ENCODE data around the gene CCDC57.

CCDC57 gene

GRCh38 chr17:82065638-82066303 is 146.9 kb downstream of the CCDC57 start, which contains the start of gene DUS1L:
DUS1L (minus strand) TSS chr17:82065804; CDS start chr17:82065059, 745 bp downstream.
- peaks cover 8 to 23% of the 10 kb centered on the region in 2 donors for H3K36me3 ChIP-seq (ENCODE audit: control insufficient read depth in 1 of 2, insufficient read depth in 2 of 2, low read length in 2 of 2)
- H3K27me3 ChIP-seq (ENCODE audit: control insufficient read depth in 1 of 2, insufficient read depth in 2 of 2, low read length in 2 of 2) = no peaks in the 10 kb centered on the region
- H3K4me3 ChIP-seq (ENCODE audit: low read depth in 1 of 2, low read length in 2 of 2) = peak within 1 kb of the TSS; percentile 81 to 85
- peak within 1 kb of the TSS; percentile 79 to 87 for H3K9ac ChIP-seq (ENCODE audit: low read depth in 1 of 2, low read length in 2 of 2)
- no peaks in the 10 kb centered on the region for H3K9me3 ChIP-seq (ENCODE audit: control insufficient read depth in 1 of 2, low read length in 2 of 2)
- peaks cover 15 to 16% of the 10 kb centered on the region in 2 donors for H3K4me1 ChIP-seq (ENCODE audit: control insufficient read depth in 1 of 2, insufficient read depth in 2 of 2, low read length in 2 of 2)
- peak within 1 kb of the TSS; percentile 50 for H3K27ac ChIP-seq (ENCODE audit: low read depth, low read length)

- H3K9ac ChIP-seq (ENCODE audit: low read depth in 1 of 2, low read length in 2 of 2) = peak overlapping the region; percentile 69 to 79
- H3K4me3 ChIP-seq (ENCODE audit: low read depth in 1 of 2, low read length in 2 of 2) = peak overlapping the region; percentile 81 to 85
- H3K27ac ChIP-seq (ENCODE audit: low read depth, low read length) = no peak overlapping the region
Measured at GRCh38 chr17:82065193-82065637, 147.4 kb downstream of the CCDC57 start.

GRCh38 chr17:82064433-82065192 is 148.0 kb downstream of the CCDC57 start:
- Histone ChIP-seq H3K27me3 (ENCODE audit: control insufficient read depth in 1 of 2, insufficient read depth in 2 of 2, low read length in 2 of 2) (no peaks in the 10 kb centered on the region), H3K36me3 (ENCODE audit: control insufficient read depth in 1 of 2, insufficient read depth in 2 of 2, low read length in 2 of 2) (peaks cover 12 to 35% of the 10 kb centered on the region in 2 donors), H3K9me3 (ENCODE audit: control insufficient read depth in 1 of 2, low read length in 2 of 2) (no peaks in the 10 kb centered on the region), H3K27ac (ENCODE audit: low read depth, low read length) (no peak overlapping the region), H3K4me3 (ENCODE audit: low read depth in 1 of 2, low read length in 2 of 2) (peak overlapping the region; percentile 81 to 85), H3K9ac (ENCODE audit: low read depth in 1 of 2, low read length in 2 of 2) (peak overlapping the region; percentile 69 to 79), H3K4me1 (ENCODE audit: control insufficient read depth in 1 of 2, insufficient read depth in 2 of 2, low read length in 2 of 2) (peaks cover 15 to 16% of the 10 kb centered on the region in 2 donors)

More at GRCh38 chr17:82065193-82065637, 147.4 kb downstream of the CCDC57 start:
- Histone ChIP-seq H3K9me3 (ENCODE audit: control insufficient read depth in 1 of 2, low read length in 2 of 2) (no peaks in the 10 kb centered on the region), H3K27me3 (ENCODE audit: control insufficient read depth in 1 of 2, insufficient read depth in 2 of 2, low read length in 2 of 2) (no peaks in the 10 kb centered on the region), H3K36me3 (ENCODE audit: control insufficient read depth in 1 of 2, insufficient read depth in 2 of 2, low read length in 2 of 2) (peaks cover 10 to 29% of the 10 kb centered on the region in 2 donors), H3K4me1 (ENCODE audit: control insufficient read depth in 1 of 2, insufficient read depth in 2 of 2, low read length in 2 of 2) (peaks cover 15 to 16% of the 10 kb centered on the region in 2 donors)

GRCh38 chr17:82063424-82064415 is 148.9 kb downstream of the CCDC57 start:
- H3K4me3 ChIP-seq (ENCODE audit: low read depth in 1 of 2, low read length in 2 of 2) = peak overlapping the region in 1 of 2 donors; percentile 85
- H3K9ac ChIP-seq (ENCODE audit: low read depth in 1 of 2, low read length in 2 of 2) = peak overlapping the region in 1 of 2 donors; percentile 69

GRCh38 chr17:82062984-82063368 is 149.7 kb downstream of the CCDC57 start:
- Histone ChIP-seq H3K27ac (ENCODE audit: low read depth, low read length) (no peak overlapping the region), H3K9me3 (ENCODE audit: control insufficient read depth in 1 of 2, low read length in 2 of 2) (no peaks in the 10 kb centered on the region), H3K4me3 (ENCODE audit: low read depth in 1 of 2, low read length in 2 of 2) (no peak overlapping the region), H3K27me3 (ENCODE audit: control insufficient read depth in 1 of 2, insufficient read depth in 2 of 2, low read length in 2 of 2) (no peaks in the 10 kb centered on the region), H3K4me1 (ENCODE audit: control insufficient read depth in 1 of 2, insufficient read depth in 2 of 2, low read length in 2 of 2) (peaks cover 15 to 16% of the 10 kb centered on the region in 2 donors), H3K9ac (ENCODE audit: low read depth in 1 of 2, low read length in 2 of 2) (no peak overlapping the region), H3K36me3 (ENCODE audit: control insufficient read depth in 1 of 2, insufficient read depth in 2 of 2, low read length in 2 of 2) (peaks cover 15 to 49% of the 10 kb centered on the region in 2 donors)

More at GRCh38 chr17:82063424-82064415, 148.9 kb downstream of the CCDC57 start:
- Histone ChIP-seq H3K4me1 (ENCODE audit: control insufficient read depth in 1 of 2, insufficient read depth in 2 of 2, low read length in 2 of 2) (peaks cover 15 to 16% of the 10 kb centered on the region in 2 donors), H3K36me3 (ENCODE audit: control insufficient read depth in 1 of 2, insufficient read depth in 2 of 2, low read length in 2 of 2) (peaks cover 12 to 42% of the 10 kb centered on the region in 2 donors), H3K9me3 (ENCODE audit: control insufficient read depth in 1 of 2, low read length in 2 of 2) (no peaks in the 10 kb centered on the region), H3K27me3 (ENCODE audit: control insufficient read depth in 1 of 2, insufficient read depth in 2 of 2, low read length in 2 of 2) (no peaks in the 10 kb centered on the region), H3K27ac (ENCODE audit: low read depth, low read length) (no peak overlapping the region)

GRCh38 chr17:82062076-82062983 is 150.3 kb downstream of the CCDC57 start:
- H3K27me3 ChIP-seq (ENCODE audit: control insufficient read depth in 1 of 2, insufficient read depth in 2 of 2, low read length in 2 of 2) = no peaks in the 10 kb centered on the region
- no peak overlapping the region for H3K4me3 ChIP-seq (ENCODE audit: low read depth in 1 of 2, low read length in 2 of 2)
- peaks cover 15 to 56% of the 10 kb centered on the region in 2 donors for H3K36me3 ChIP-seq (ENCODE audit: control insufficient read depth in 1 of 2, insufficient read depth in 2 of 2, low read length in 2 of 2)
- no peak overlapping the region for H3K27ac ChIP-seq (ENCODE audit: low read depth, low read length)
- H3K9me3 ChIP-seq (ENCODE audit: control insufficient read depth in 1 of 2, low read length in 2 of 2) = no peaks in the 10 kb centered on the region
- H3K4me1 ChIP-seq (ENCODE audit: control insufficient read depth in 1 of 2, insufficient read depth in 2 of 2, low read length in 2 of 2) = peaks cover 15 to 16% of the 10 kb centered on the region in 2 donors
- no peak overlapping the region for H3K9ac ChIP-seq (ENCODE audit: low read depth in 1 of 2, low read length in 2 of 2)

- H3K4me3 ChIP-seq (ENCODE audit: low read depth in 1 of 2, low read length in 2 of 2) = no peak overlapping the region
- H3K9ac ChIP-seq (ENCODE audit: low read depth in 1 of 2, low read length in 2 of 2) = no peak overlapping the region
- peaks cover 13 to 16% of the 10 kb centered on the region in 2 donors for H3K4me1 ChIP-seq (ENCODE audit: control insufficient read depth in 1 of 2, insufficient read depth in 2 of 2, low read length in 2 of 2)
- H3K9me3 ChIP-seq (ENCODE audit: control insufficient read depth in 1 of 2, low read length in 2 of 2) = no peaks in the 10 kb centered on the region
- no peaks in the 10 kb centered on the region for H3K27me3 ChIP-seq (ENCODE audit: control insufficient read depth in 1 of 2, insufficient read depth in 2 of 2, low read length in 2 of 2)
- H3K27ac ChIP-seq (ENCODE audit: low read depth, low read length) = no peak overlapping the region
- H3K36me3 ChIP-seq (ENCODE audit: control insufficient read depth in 1 of 2, insufficient read depth in 2 of 2, low read length in 2 of 2) = peaks cover 15 to 66% of the 10 kb centered on the region in 2 donors
Measured at GRCh38 chr17:82061047-82061925, 151.4 kb downstream of the CCDC57 start.

GRCh38 chr17:82060614-82061013 is 152.0 kb downstream of the CCDC57 start:
- Histone ChIP-seq H3K9me3 (ENCODE audit: control insufficient read depth in 1 of 2, low read length in 2 of 2) (no peaks in the 10 kb centered on the region), H3K4me1 (ENCODE audit: control insufficient read depth in 1 of 2, insufficient read depth in 2 of 2, low read length in 2 of 2) (peaks cover 9 to 16% of the 10 kb centered on the region in 2 donors), H3K27me3 (ENCODE audit: control insufficient read depth in 1 of 2, insufficient read depth in 2 of 2, low read length in 2 of 2) (no peaks in the 10 kb centered on the region), H3K36me3 (ENCODE audit: control insufficient read depth in 1 of 2, insufficient read depth in 2 of 2, low read length in 2 of 2) (peaks cover 15 to 73% of the 10 kb centered on the region in 2 donors), H3K27ac (ENCODE audit: low read depth, low read length) (no peak overlapping the region), H3K4me3 (ENCODE audit: low read depth in 1 of 2, low read length in 2 of 2) (no peak overlapping the region), H3K9ac (ENCODE audit: low read depth in 1 of 2, low read length in 2 of 2) (no peak overlapping the region)

Measured in duodenal mucosa (tissue), 2 donors.